Mesodermal cell (in vitro differentiated cells): ENCODE data around the gene IGSF21.

ENCODE experiments used
- H3K27ac ChIP-seq: 2 replicates; pipeline ENCODE4 v1.7.0; 2013; ENCODE audit warnings: mild to moderate bottlenecking, low read depth, low read length, moderate library complexity; ENCODE audit not compliant: severe bottlenecking
- H3K36me3 ChIP-seq: 2 replicates; pipeline ENCODE4 v1.7.1; 2013; ENCODE audit warnings: mild to moderate bottlenecking, low read length, moderate library complexity; ENCODE audit not compliant: control insufficient read depth, insufficient read depth
- H3K4me1 ChIP-seq: one replicate; pipeline ENCODE4 v1.7.1; 2013; ENCODE audit warnings: mild to moderate bottlenecking, low read length; ENCODE audit not compliant: insufficient read depth, control insufficient read depth, poor library complexity, severe bottlenecking
- H3K4me3 ChIP-seq: 2 replicates; pipeline ENCODE4 v1.7.0; 2013; ENCODE audit warnings: low read length, control low read depth, mild to moderate bottlenecking; ENCODE audit not compliant: insufficient read depth, poor library complexity, severe bottlenecking; ENCODE audit errors: extremely low read depth
- H3K9me3 ChIP-seq: 2 replicates; pipeline ENCODE4 v1.7.1; 2013; ENCODE audit warnings: mild to moderate bottlenecking, low read length, moderate library complexity; ENCODE audit not compliant: control insufficient read depth
- WGBS, 2 experiments: methylation state at CpG; one replicate each; pipeline ENCODE4 v1.1.5; 2013; ENCODE audit warnings: missing lambda C conversion rate in 2 of 2; ENCODE audit not compliant: insufficient coverage in 2 of 2; 5-methylcytosine and 5-hydroxymethylcytosine counted together

The IGSF21 gene

GRCh38 chr1:18422954-18423353, 315.4 kb downstream of the IGSF21 start:
- no peak overlapping the region for H3K27ac ChIP-seq
- H3K36me3 ChIP-seq = no peaks in the 10 kb centered on the region
- no peak overlapping the region for H3K4me3 ChIP-seq
- no peaks in the 10 kb centered on the region for H3K9me3 ChIP-seq
- WGBS, 2 experiments = 95% methylated on average over 4 of the region's 5 CpGs
- no peaks in the 10 kb centered on the region for H3K4me1 ChIP-seq

GRCh38 chr1:18426580-18426979, 319.0 kb downstream of the IGSF21 start:
- WGBS, 2 experiments = 100% methylated on average over 1 of the region's 1 CpG
- no peaks in the 10 kb centered on the region for H3K9me3 ChIP-seq
- no peak overlapping the region for H3K27ac ChIP-seq
- H3K36me3 ChIP-seq = no peaks in the 10 kb centered on the region
- H3K4me1 ChIP-seq = no peaks in the 10 kb centered on the region
- H3K4me3 ChIP-seq = no peak overlapping the region
